A549 (cell line): ENCODE data around the gene CCDC57. TPM values are rescaled to one million over a fixed set of nuclear protein-coding genes. Genes with fewer than 3 reads are reported as not detected.
A peak's percentile ranks its signal among the peaks of the same experiment; 100 is the strongest.

Source experiments
- ATAC-seq, 2 experiments: fragments of 200-7000 bp in 1 of 2; fragments of >200 bp in 1 of 2; cut with Nextera tagmentation in 1 of 2; cut with Tn5 transposase in 1 of 2; 3 replicates each; pipeline versions ENCODE4 v1.8.0 to v1.9.1; 2018 to 2020; ENCODE audit warnings: mild to moderate bottlenecking in 1 of 2, moderate library complexity in 1 of 2
- CTCF ChIA-PET: fragments of 300-600 bp; sonication (Branson Sonifier 250); formaldehyde crosslinking; extraction: SDS; loops from one replicate; lab custom pipeline; 2021; ENCODE audit warnings: antibody characterized with exemption, inconsistent platforms; lab: Yijun Ruan, JAX
- POLR2A ChIA-PET: fragments of 350-600 bp; formaldehyde crosslinking; extraction: SDS; loops from one replicate; lab custom pipeline; 2021; ENCODE audit warnings: antibody characterized with exemption, inconsistent platforms; lab: Yijun Ruan, JAX
- DNase-seq, 2 experiments: peaks; one replicate each; pipeline versions ENCODE4 v3.0.0 to v3.0.0-alpha.2; 2011 to 2016; ENCODE audit warnings: low read depth in 1 of 2, low spot score in 1 of 2
- FAIRE-seq: peaks from 2 replicates; lab custom pipeline; 2011; peaks lifted over from hg19 to GRCh38; lab: Jason Lieb, UNC
- H3K27ac ChIP-seq, 2 experiments: fragments of >200 bp; sonication (Bioruptor Twin); formaldehyde crosslinking; 3 replicates each; pipeline ENCODE4 v1.5.1; 2016 to 2017
- H3K4me1 ChIP-seq: fragments of >200 bp; sonication (Bioruptor Twin); formaldehyde crosslinking; 3 replicates; pipeline ENCODE4 v1.6.1; 2016
- H3K4me2 ChIP-seq: fragments of >200 bp; sonication (Bioruptor Twin); formaldehyde crosslinking; 3 replicates; pipeline ENCODE4 v1.6.1; 2016
- H3K4me3 ChIP-seq: fragments of >200 bp; sonication (Bioruptor Twin); formaldehyde crosslinking; 3 replicates; pipeline ENCODE4 v1.5.1; 2016
- H3K9me3 ChIP-seq: fragments of >200 bp; sonication (Bioruptor Twin); formaldehyde crosslinking; 3 replicates; pipeline ENCODE4 v1.6.1; 2016
- BHLHE40 ChIP-seq: IDR thresholded peaks from 2 replicates; pipeline ENCODE4 v1.6.1; 2012; ENCODE audit warnings: low read depth, low read length, inconsistent platforms
- CBX8 ChIP-seq: fragments of 200-600 bp; sonication (generic); IDR thresholded peaks from 2 replicates; pipeline ENCODE4 v1.6.1; 2016
- EHF ChIP-seq: fragments of 250-450 bp; sonication (Bioruptor Pico); IDR thresholded peaks from 2 replicates; pipeline ENCODE4 v1.5.0; 2020; ENCODE audit warnings: mild to moderate bottlenecking
- FOSL2 ChIP-seq, 2 experiments: fragments of 450-650 bp in 1 of 2; fragments of >200 bp in 1 of 2; sonication (Bioruptor Twin) in 1 of 2; formaldehyde crosslinking; IDR thresholded peaks; 2 replicates each; pipeline versions ENCODE4 v1.5.0 to v1.6.1; 2016 to 2020; ENCODE audit warnings: mild to moderate bottlenecking in 1 of 2, moderate library complexity in 1 of 2
- HEYL ChIP-seq: fragments of 250-450 bp; sonication (Bioruptor Pico); IDR thresholded peaks from 2 replicates; pipeline ENCODE4 v1.8.0; 2021; ENCODE audit warnings: mild to moderate bottlenecking, moderate library complexity
- JUNB ChIP-seq: fragments of >200 bp; sonication (Bioruptor Twin); formaldehyde crosslinking; IDR thresholded peaks from 2 replicates; pipeline ENCODE4 v1.6.1; 2016
- MAFK ChIP-seq: fragments of 450-650 bp; IDR thresholded peaks from 2 replicates; pipeline ENCODE4 v1.6.1; 2014; ENCODE audit not compliant: partially characterized antibody
- NFE2L2 ChIP-seq: fragments of 150-350 bp; conservative IDR thresholded peaks from 2 replicates; pipeline ENCODE4 v1.6.1; 2014; ENCODE audit warnings: low read length
- POLR2A ChIP-seq: IDR thresholded peaks from 2 replicates; pipeline ENCODE4 v1.6.1; 2012; ENCODE audit warnings: mild to moderate bottlenecking, low read length
- RAD21 ChIP-seq, 2 experiments: fragments of >200 bp in 1 of 2; sonication (Bioruptor Twin) in 1 of 2; formaldehyde crosslinking in 1 of 2; IDR thresholded peaks in 1 of 2; conservative IDR thresholded peaks in 1 of 2; 2 replicates in 1 of 2; 3 replicates in 1 of 2; pipeline ENCODE4 v1.6.1; 2012 to 2018; ENCODE audit warnings: inconsistent platforms in 1 of 2
- RARB ChIP-seq: fragments of 250-450 bp; sonication (Bioruptor Pico); IDR thresholded peaks from 2 replicates; pipeline ENCODE4 v1.8.0; 2021; ENCODE audit warnings: mild to moderate bottlenecking, moderate library complexity
- RCOR1 ChIP-seq: fragments of 150-350 bp; IDR thresholded peaks from 2 replicates; pipeline ENCODE4 v1.6.1; 2014; ENCODE audit warnings: antibody characterized with exemption, low read length, low read depth
- REST ChIP-seq: fragments of 200-600 bp; sonication (generic); IDR thresholded peaks from 2 replicates; pipeline ENCODE4 v1.6.1; 2016; ENCODE audit warnings: antibody characterized with exemption, mild to moderate bottlenecking, moderate library complexity
- SREBF2 ChIP-seq: fragments of 450-650 bp; IDR thresholded peaks from 2 replicates; pipeline ENCODE4 v1.6.1; 2014; ENCODE audit warnings: mild to moderate bottlenecking, moderate library complexity
- TP53 ChIP-seq: fragments of 250-450 bp; sonication (Bioruptor Pico); IDR thresholded peaks from 2 replicates; pipeline ENCODE4 v1.5.0; 2021; ENCODE audit warnings: mild to moderate bottlenecking, moderate library complexity
- ZC3H11A ChIP-seq: fragments of 450-650 bp; IDR thresholded peaks from 2 replicates; pipeline ENCODE4 v1.6.1; 2014; ENCODE audit warnings: antibody characterized with exemption, mild to moderate bottlenecking
- ZFP36 ChIP-seq: fragments of 450-650 bp; IDR thresholded peaks from 2 replicates; pipeline ENCODE4 v1.6.1; 2014; ENCODE audit warnings: borderline replicate concordance; ENCODE audit not compliant: partially characterized antibody
- ZNF302 ChIP-seq: fragments of 250-450 bp; sonication (Bioruptor Pico); IDR thresholded peaks from 2 replicates; pipeline ENCODE4 v1.9.0; 2021; ENCODE audit warnings: inconsistent platforms, mild to moderate bottlenecking, moderate library complexity
- WGBS: methylation state at CpG from one replicate; pipeline ENCODE4 v1.1.6; 2017; ENCODE audit errors: missing lambda C conversion rate; 5-methylcytosine and 5-hydroxymethylcytosine counted together
- polyA plus RNA-seq, 4 experiments: library from polyadenylated mRNA; depleted of rRNA in 3 of 4; stranded (reverse); fragments of >200 nt; fragmentation: RNase III in 1 of 4; extraction: RNeasy Plus Mini Kit Qiagen cat#74134 plus additional on column Dnase treatment in 1 of 4; gene quantifications; 2 replicates in 3 of 4; 3 replicates in 1 of 4; pipeline ENCODE4 v1.2.3, GENCODE V29; 2011 to 2017
- TF ChIP-seq, protein P1 (sequence below): fragments of >200 bp; sonication (Bioruptor Twin); formaldehyde crosslinking; IDR thresholded peaks from 3 replicates; pipeline ENCODE4 v1.6.1; 2016
- TF ChIP-seq, protein P2 (sequence below): IDR thresholded peaks from 2 replicates; pipeline ENCODE4 v1.6.1; 2012; ENCODE audit warnings: low read depth, borderline replicate concordance
- TF ChIP-seq, protein P3 (sequence below): fragments of 250-450 bp; sonication (Bioruptor Pico); IDR thresholded peaks from 2 replicates; pipeline ENCODE4 v1.5.0; 2020; ENCODE audit warnings: low read depth, mild to moderate bottlenecking, moderate library complexity

CCDC57 gene
- polyA plus RNA-seq, 2 of the 4 experiments (the other 2 are of a cell fraction), result 18.2 to 18.5 TPM

- H3K27ac ChIP-seq, result no peak overlapping the region
- no peak overlapping the region for H3K4me3 ChIP-seq
- POLR2A ChIA-PET, result no interaction called here
- peak in 1 of 2 experiments; percentile 16; a peak in 2 of 6 replicates for ATAC-seq
- H3K9me3 ChIP-seq, result no peaks in the 10 kb centered on the region
- CTCF ChIA-PET, result interaction anchor here (0.6 to 2.6 kb wide), 7 partner anchors 11 to 220 kb away, joined by 3 to 9 read pairs (median 5); no protein-coding TSS in a partner anchor
- H3K4me1 ChIP-seq, result no peaks in the 10 kb centered on the region
- TF ChIP-seq NFE2L2 (no peak), TP53 (CRISPR knock-in tag) (no peak), ZNF302 (no peak)
- TF ChIP-seq, protein P1, sequence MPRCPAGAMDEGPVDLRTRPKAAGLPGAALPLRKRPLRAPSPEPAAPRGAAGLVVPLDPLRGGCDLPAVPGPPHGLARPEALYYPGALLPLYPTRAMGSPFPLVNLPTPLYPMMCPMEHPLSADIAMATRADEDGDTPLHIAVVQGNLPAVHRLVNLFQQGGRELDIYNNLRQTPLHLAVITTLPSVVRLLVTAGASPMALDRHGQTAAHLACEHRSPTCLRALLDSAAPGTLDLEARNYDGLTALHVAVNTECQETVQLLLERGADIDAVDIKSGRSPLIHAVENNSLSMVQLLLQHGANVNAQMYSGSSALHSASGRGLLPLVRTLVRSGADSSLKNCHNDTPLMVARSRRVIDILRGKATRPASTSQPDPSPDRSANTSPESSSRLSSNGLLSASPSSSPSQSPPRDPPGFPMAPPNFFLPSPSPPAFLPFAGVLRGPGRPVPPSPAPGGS, result no peak
- H3K4me2 ChIP-seq, result no peak overlapping the region
- FAIRE-seq, result no peak
- no peak for DNase-seq
- WGBS, result 95% methylated on average over 10 of the region's 10 CpGs
Observed at GRCh38 chr17:82179946-82180475, 32.6 kb downstream of the CCDC57 start.

GRCh38 chr17:82179412-82179811 lies 33.2 kb downstream of the CCDC57 start:
- Histone ChIP-seq H3K4me1 (no peaks in the 10 kb centered on the region), H3K27ac (no peak overlapping the region), H3K4me3 (no peak overlapping the region), H3K9me3 (no peaks in the 10 kb centered on the region), H3K4me2 (no peak overlapping the region)
- ChIA-PET POLR2A (no interaction called here), CTCF (interaction anchor here (1.0 to 2.6 kb wide), 7 partner anchors 10 to 220 kb away, joined by 3 to 9 read pairs (median 5); no protein-coding TSS in a partner anchor)
- WGBS, result 91% methylated on average over 10 of the region's 13 CpGs
- TF ChIP-seq POLR2A, result no peak
- no peak for TF ChIP-seq RAD21 (conservative IDR thresholded peaks at IDR 0.05 in 1 of 2, IDR thresholded peaks at IDR 0.05 in 1 of 2)
- no peak for TF ChIP-seq ZC3H11A
- no peak for TF ChIP-seq REST
- TF ChIP-seq FOSL2 (IDR thresholded peaks at IDR 0.05), result no peak
- TF ChIP-seq FOSL2 (CRISPR knock-in tag; IDR thresholded peaks at IDR 0.05), result no peak
- TF ChIP-seq, protein P2, sequence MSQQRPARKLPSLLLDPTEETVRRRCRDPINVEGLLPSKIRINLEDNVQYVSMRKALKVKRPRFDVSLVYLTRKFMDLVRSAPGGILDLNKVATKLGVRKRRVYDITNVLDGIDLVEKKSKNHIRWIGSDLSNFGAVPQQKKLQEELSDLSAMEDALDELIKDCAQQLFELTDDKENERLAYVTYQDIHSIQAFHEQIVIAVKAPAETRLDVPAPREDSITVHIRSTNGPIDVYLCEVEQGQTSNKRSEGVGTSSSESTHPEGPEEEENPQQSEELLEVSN, result no peak
- TF ChIP-seq RARB, result no peak
- TF ChIP-seq MAFK, result no peak
- TF ChIP-seq EHF (CRISPR knock-in tag), result no peak
- TF ChIP-seq NFE2L2, result no peak
- TF ChIP-seq ZFP36, result no peak
- no peak for TF ChIP-seq BHLHE40
- no peak for TF ChIP-seq SREBF2
- TF ChIP-seq, protein P1, result no peak
- TF ChIP-seq JUNB, result no peak
- TF ChIP-seq HEYL, result no peak
- no peak for TF ChIP-seq RCOR1
- TF ChIP-seq, protein P3, sequence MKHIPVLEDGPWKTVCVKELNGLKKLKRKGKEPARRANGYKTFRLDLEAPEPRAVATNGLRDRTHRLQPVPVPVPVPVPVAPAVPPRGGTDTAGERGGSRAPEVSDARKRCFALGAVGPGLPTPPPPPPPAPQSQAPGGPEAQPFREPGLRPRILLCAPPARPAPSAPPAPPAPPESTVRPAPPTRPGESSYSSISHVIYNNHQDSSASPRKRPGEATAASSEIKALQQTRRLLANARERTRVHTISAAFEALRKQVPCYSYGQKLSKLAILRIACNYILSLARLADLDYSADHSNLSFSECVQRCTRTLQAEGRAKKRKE (CRISPR knock-in tag), result no peak
- TF ChIP-seq CBX8, result no peak
- FAIRE-seq (no peak), ATAC-seq (no peak; a peak in 1 of 6 replicates), DNase-seq (no peak)
